HPDE6-E6E7 (cell line): ENCODE data around the gene NDUFA1.
"Not testable (repeated sequence)": the region's sequence is repeated elsewhere in the genome, so short reads cannot be mapped to it uniquely, and the experiment has no call there.

ENCODE experiments used
- DNase-seq: peaks from one replicate; pipeline ENCODE4 v3.0.0; 2011; ENCODE audit warnings: missing footprints; ENCODE audit errors: extremely low spot score

NDUFA1 gene

DNA sequence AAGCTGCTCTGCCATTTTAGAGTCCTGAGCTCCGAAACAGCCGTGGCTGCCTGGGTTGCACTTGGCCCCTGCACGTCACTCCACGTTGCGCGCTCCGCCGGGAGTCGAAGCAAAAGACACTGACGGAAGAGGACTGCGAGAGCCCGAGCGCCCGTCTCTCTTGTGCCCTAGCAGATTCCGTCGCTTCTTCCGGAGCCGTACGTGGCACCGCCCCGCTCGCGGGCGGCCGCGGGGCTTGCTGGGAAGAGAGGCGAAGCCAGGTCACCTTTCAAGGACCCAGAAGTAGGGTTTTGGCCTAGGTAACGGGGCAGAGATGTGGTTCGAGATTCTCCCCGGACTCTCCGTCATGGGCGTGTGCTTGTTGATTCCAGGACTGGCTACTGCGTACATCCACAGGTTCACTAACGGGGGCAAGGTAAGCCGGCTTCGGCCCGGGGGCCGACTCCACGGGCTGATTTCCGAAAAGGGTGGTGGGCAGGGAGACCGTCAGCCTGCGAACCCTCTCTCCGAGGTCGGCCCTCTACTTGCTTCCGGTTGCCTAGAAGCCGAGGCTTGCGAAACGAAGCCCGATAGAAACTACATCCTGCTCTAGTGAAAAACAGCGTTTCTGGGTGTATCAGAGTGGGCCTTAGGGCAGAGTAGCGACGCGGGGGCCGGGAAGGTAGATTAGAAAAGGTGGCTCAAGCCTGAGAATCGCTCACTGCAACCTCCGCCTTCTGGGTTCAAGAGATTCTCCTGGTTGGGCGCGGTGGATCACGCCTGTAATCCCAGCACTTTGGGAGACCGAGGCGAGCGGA lies at the start of gene NDUFA1, which contains the start of gene RNF113A:
Gene NDUFA1 (plus strand): TSS at position 234 of the 797 bp plus-strand sequence. CDS start 80 bp downstream, at position 314.
Gene RNF113A (minus strand): TSS at position 135 of the 797 bp plus-strand sequence. CDS start 120 bp downstream, at position 15.
- DNase-seq: peak; percentile 64

DNA sequence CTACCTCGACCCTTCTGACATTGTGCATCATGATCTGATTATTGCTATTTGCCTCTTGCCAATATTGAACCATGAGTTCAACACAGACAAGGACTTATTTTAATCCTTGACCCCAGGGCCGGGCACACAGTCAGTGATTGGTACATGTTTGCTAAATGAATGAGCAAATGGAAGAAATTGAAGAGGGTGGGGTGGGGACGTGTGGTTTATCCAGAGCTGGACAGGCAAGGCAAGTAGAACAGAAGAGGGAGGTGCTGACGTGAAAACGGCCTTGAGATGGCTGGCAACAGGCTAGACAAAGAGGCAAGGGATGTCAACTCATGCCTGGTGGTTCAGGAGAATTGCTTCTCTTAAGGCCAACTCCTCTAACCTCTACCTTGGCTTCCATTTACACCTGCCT lies 47.4 kb upstream of the NDUFA1 start:
- not testable (repeated sequence) for DNase-seq

- DNase-seq: no peak
Observed at GRCh38 chrX:119826399-119826959, 45.2 kb upstream of the NDUFA1 start.

DNA sequence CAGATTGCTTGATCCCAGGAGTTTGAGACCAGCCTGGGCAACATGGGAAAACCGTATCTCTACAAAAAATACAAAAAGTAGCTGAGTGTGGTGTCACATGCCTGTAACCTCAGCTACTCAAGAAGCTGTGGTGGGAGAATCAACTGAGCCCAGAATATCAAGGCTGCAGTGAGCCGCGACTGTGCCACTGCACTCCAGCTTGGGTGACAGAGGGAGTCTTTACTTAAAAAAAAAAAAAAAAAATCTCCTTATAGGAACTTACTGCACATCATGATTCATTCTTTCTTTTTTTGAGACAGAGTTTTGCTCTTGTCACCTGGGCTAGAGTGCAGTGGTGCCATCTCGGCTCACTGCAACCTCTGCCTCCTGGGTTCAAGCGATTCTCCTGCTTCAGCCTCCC lies 43.2 kb upstream of the NDUFA1 start:
- DNase-seq: no peak

- no peak for DNase-seq
Observed at GRCh38 chrX:119833905-119834304, 37.7 kb upstream of the NDUFA1 start.

- DNase-seq: peak; percentile 90
Observed at GRCh38 chrX:119852382-119853353, 19.0 kb upstream of the NDUFA1 start, which contains the start of gene UPF3B. Gene UPF3B (minus strand): TSS chrX:119852963. CDS start chrX:119852928, 35 bp downstream.

GRCh38 chrX:119853444-119853843 lies 18.2 kb upstream of the NDUFA1 start:
- DNase-seq: no peak

DNA sequence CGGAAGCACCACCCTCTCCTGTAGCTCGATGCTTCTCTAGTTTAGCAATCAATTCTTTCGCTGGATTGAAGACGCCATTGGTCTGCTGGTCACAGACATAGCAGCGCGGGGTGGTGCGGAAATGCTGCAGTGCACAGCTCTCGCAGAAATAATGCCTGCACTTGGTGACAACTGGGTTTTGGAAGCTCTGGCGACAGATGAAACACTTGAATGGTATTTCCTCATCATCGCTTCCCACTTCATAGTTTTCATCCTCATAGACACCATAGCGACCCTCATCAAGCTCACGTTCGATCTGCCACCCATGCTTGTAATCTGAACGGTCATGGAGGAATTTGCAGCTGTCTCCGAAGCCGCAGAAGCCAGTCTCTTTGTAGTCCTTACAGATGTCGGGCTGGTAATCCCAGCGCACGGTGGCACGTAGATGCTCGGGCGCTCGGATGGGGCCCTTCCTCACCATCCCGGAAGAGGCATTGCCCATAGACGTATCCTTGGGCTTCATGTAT lies 953 bp upstream of the NDUFA1 start:
- no peak for DNase-seq

DNA sequence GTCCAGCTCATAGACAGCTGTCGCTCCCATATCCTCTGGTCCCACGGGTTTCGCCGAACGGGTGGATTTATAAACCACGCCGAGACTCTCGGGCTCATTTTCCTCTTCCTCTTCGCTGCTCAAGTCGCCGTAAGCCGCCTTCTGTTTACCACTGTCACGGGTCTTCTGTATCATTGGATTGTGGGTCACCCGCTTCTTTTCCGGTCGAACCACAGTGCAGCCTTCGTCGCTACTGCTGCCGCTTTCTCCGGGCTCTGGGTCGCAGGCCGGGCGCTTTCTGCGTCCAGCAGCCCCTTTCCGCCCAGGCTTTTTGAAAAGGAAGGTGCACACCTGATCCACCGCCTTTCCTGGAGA lies 410 bp upstream of the NDUFA1 start:
- DNase-seq: no peak

- no peak for DNase-seq
Observed at GRCh38 chrX:119878740-119879139, 7.1 kb downstream of the NDUFA1 start.

- no peak for DNase-seq
Observed at GRCh38 chrX:119880076-119880475, 8.4 kb downstream of the NDUFA1 start.

DNA sequence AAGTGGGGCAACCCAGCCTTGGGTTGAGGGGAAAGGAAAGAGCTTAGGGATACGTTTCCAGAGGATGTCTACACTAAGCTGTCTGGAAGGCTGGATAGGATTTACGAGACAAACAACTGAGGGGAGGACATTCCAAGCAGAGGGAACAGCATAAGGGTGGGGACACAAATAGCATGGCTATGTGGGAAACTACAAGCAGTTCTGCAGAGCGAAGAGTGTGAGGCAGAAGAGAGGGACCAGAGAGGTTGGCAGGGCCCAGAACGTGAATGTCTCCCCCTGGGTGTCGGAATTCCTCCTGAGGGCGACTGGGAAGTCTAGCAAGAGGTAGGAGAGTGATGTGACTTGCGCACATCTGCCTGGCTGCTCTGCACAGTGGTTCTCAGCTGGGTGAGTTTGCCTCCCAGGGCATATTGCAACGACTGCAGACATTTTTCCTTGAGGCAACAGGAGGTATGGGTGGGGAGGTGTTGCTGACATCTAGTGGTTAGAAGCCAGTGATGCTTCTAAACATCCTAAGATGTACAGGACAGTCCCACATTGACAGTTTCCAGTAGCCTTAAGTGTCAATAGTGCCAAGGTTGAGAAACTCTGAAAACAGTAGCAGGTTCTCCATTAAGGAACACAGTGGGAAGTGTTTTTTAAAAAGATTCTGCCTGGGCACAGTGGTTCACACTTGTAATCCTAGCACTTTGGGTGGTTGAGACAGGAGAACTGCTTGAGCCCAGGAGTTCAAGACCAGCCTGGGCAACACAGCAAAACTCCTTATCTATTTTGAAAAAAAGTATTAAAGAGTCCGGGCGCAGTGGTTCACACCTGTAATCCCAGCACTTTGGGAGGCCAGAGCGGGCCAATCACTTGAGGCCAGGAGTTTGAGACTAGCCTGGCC lies 9.2 kb downstream of the NDUFA1 start:
- DNase-seq: peak; percentile 49

DNA sequence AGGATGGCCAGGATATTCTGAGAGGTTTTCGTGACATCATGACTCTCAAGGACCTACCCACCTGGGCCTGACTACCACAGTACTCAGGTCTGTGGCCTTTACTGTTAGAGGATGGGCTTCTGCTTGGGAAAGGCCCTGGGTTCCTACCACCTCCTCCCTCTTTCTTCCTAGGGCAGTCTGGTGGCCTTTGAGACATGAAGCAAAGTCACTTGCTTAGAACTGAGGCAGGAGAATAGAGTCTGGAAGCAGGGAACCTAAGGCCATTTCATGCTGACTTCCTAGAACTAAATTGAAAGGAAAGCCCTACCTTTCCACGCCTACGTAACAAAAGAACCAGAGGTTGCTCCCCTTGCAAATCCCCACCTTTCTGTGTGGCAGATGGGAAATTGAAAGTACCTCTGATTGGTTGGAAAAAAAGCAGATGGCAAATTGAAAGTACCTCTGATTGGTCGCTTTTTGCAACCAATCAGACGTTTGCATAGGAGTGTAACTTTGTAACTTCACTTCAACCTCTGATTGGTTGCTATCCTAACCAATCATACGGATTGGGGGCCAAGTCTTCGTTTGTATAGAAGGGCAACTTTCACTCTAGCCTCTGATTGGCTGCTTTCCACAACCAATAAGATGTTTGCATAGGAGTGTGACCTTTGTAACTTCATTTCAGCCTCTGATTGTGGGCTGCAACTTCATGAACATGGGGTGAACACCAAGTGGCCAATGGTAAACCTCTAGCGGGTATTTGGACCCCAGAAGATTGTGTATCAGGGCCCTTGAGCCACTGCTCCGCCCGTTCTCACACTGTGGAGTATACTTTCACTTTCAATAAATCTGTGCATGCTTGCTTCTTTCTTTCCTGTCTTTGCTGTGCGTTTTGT lies 14.2 kb downstream of the NDUFA1 start:
- no peak for DNase-seq

- DNase-seq: no peak
Observed at GRCh38 chrX:119887721-119888425, 16.2 kb downstream of the NDUFA1 start.

GRCh38 chrX:119890626-119891025 lies 19.0 kb downstream of the NDUFA1 start:
- DNase-seq: not testable (repeated sequence)

GRCh38 chrX:119891961-119892692 lies 20.5 kb downstream of the NDUFA1 start:
- not testable (repeated sequence) for DNase-seq

DNA sequence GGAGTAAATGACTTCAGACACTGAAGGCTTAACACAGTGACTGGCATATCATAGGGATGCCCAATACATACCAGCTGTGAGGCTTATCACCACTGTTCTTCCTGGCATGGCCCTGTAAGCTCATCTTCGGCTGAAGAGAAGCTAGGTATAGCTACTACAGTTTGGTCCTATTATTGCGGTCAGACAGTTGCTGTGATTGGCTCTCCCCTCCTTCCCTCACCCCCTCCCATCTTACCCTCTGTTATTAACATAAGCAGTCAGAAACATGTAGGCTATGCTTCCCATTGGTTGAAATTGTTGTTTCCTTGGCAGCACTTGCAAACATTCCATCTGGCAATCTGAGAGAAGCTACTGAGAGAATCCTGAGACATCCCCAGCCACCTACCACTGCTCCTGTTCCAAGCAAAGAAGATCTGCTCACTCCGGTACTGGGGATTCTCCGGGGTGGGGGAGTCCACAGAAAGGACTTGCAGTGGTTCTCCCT lies 24.3 kb downstream of the NDUFA1 start, which contains the start of gene AKAP14:
Gene AKAP14 (plus strand): TSS at position 51 of the 484 bp plus-strand sequence. CDS start 7,331 bp downstream, outside the sequence.
- DNase-seq: no peak

GRCh38 chrX:119899125-119899524 lies 27.5 kb downstream of the NDUFA1 start:
- no peak for DNase-seq
